Measurements from ENCODE around the gene GUCY2D. TPM values are rescaled to one million over a fixed set of nuclear protein-coding genes. Genes with fewer than 3 reads are reported as not detected.
"Not testable (repeated sequence)": the region's sequence is repeated elsewhere in the genome, so short reads cannot be mapped to it uniquely, and the experiment has no call there.

GUCY2D gene
- total RNA-seq, result not detected

DNA sequence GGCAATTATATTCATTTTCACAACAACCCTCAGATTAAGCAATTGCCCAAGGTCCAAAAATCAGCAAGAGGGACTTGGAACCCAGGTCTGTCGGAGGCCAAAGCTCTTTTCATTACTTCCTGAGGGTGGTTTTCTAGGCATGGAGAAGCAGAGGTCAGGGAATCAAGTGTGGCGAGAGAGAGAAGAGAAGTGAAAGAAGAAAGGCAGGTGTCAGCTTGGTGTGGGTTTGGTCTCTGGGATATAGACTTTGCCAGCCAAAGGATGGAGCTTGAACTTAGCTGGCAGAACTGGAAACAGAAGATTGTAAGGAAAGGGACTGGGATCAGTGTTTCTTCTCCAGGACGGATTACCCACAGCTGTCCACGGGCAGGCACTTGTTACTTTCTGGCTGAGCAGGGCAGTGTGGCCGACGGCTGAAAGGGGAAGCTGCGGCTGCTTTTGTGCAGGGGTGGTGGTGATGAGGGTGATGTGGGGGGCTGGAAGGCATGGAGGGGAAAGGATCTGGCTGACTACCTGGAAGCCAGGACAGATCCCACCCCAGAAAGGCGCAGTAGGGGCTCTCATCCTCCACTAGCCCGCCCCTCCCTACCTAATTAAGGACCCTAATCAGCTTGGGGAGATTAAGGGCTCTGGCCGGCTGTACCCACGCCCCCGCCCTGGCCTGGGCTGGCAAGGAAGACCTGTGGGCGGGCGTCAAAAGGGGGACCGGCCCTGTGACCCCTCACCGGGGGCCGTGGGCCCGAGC is at the start of gene GUCY2D:
Gene GUCY2D, plus strand, starts transcription at position 640 of the 745 bp plus-strand sequence. CDS start 433 bp downstream, outside the sequence.
- POLR2A ChIA-PET, result interaction anchor here (0.7 to 1.2 kb wide), 4 partner anchors 12 to 69 kb away, joined by 3 read pairs; no protein-coding TSS in a partner anchor
- H3K4me3 Mint-ChIP-seq, result peak within 1 kb of the TSS; percentile 2
- TF ChIP-seq, protein P1, sequence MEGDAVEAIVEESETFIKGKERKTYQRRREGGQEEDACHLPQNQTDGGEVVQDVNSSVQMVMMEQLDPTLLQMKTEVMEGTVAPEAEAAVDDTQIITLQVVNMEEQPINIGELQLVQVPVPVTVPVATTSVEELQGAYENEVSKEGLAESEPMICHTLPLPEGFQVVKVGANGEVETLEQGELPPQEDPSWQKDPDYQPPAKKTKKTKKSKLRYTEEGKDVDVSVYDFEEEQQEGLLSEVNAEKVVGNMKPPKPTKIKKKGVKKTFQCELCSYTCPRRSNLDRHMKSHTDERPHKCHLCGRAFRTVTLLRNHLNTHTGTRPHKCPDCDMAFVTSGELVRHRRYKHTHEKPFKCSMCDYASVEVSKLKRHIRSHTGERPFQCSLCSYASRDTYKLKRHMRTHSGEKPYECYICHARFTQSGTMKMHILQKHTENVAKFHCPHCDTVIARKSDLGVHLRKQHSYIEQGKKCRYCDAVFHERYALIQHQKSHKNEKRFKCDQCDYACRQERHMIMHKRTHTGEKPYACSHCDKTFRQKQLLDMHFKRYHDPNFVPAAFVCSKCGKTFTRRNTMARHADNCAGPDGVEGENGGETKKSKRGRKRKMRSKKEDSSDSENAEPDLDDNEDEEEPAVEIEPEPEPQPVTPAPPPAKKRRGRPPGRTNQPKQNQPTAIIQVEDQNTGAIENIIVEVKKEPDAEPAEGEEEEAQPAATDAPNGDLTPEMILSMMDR (IDR thresholded peaks at IDR 0.05), result no peak
- no peaks in the 10 kb centered on the region for H3K9me3 Mint-ChIP-seq
- H3K27ac Mint-ChIP-seq, result no peak within 1 kb of the TSS
- intact Hi-C loops (cut with micrococcal nuclease), result no loop called here
- no peak for ATAC-seq
- H3K27me3 Mint-ChIP-seq, result peaks cover 39% of the 10 kb centered on the region
- H3K4me1 Mint-ChIP-seq (ENCODE audit: low read depth), result peaks cover 8% of the 10 kb centered on the region
- CTCF ChIA-PET, result interaction anchor here (0.7 to 2.1 kb wide), 13 partner anchors 8 to 258 kb away, joined by 3 to 22 read pairs (median 3); no protein-coding TSS in a partner anchor
- DNase-seq, result no peak
- no peaks in the 10 kb centered on the region for H3K36me3 Mint-ChIP-seq (ENCODE audit: low read depth)

DNA sequence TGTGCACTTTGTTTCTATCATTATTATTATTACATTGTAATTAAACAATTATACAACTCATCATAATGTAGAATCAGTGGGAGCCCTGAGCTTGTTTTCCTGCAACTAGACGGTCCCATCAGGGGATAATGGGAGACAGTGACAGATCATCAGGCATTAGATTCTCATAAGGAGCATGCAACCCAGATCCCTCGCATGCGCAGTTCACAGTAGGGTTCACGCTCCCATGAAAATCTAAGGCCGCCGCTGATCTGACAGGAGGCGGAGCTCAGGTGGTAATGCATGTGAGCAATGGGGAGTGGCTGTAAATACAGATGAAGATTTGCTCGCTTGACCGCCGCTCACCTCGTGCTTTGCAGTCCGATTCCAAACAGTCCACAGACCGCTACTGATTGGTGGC is 49.1 kb upstream of the GUCY2D start:
- ATAC-seq; POLR2A ChIA-PET; H3K27me3 Mint-ChIP-seq; H3K4me3 Mint-ChIP-seq; H3K27ac Mint-ChIP-seq; intact Hi-C loops (cut with micrococcal nuclease); H3K9me3 Mint-ChIP-seq; DNase-seq: not testable (repeated sequence)
- CTCF ChIA-PET, result interaction anchor here (1.1 to 1.7 kb wide), 4 partner anchors 37 to 120 kb away, joined by 3 to 7 read pairs (median 4); no protein-coding TSS in a partner anchor
- peaks cover 29% of the 10 kb centered on the region for H3K4me1 Mint-ChIP-seq (ENCODE audit: low read depth)
- peaks cover 24% of the 10 kb centered on the region for H3K36me3 Mint-ChIP-seq (ENCODE audit: low read depth)

DNA sequence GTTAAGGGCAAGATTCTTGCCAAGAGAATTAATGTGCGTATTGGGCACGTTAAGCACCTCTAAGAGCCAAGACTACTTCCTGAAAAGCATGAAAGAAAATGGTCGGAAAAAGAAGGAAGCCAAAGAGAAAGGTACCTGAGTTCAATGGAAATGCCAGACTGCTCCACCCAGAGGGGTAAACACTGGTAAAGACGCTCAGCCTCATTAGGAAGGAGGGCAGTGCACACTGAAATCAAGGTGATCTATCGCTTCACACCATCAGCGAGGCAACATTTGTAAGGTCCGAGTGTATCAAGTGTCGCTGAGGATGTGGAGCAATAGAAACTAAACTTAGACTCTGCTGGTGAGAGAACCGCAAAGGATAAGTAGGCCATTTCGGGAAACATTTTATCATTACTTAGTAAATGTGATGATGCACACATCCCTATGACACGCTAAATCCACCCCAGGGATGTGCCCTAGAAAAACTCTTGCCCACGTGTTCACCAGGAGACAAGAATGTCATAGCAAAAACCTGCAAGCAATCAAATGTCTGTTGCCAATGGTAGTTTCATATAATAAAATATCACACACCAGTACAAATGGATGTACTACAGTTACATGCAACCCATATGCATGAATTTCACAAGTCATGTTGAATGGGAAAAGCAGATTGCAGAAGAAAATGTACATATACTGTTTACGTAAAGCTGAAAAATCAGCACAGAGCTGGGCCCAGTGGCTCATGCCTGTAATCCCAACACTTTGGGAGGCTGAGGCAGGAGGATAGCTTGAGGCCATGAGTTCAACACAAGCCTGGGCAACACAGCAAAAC is 46.8 kb upstream of the GUCY2D start:
- ChIA-PET CTCF (interaction anchor here (0.8 to 1.8 kb wide), 4 partner anchors 16 to 155 kb away, joined by 3 to 4 read pairs (median 4); no protein-coding TSS in a partner anchor), POLR2A (interaction anchor here (0.8 to 1.0 kb wide), 2 partner anchors 11 to 47 kb away, joined by 3 read pairs; no protein-coding TSS in a partner anchor)
- no peak overlapping the region for H3K4me3 Mint-ChIP-seq
- intact Hi-C loops (cut with micrococcal nuclease), result no loop called here
- H3K4me1 Mint-ChIP-seq (ENCODE audit: low read depth), result peaks cover 21% of the 10 kb centered on the region
- H3K27me3 Mint-ChIP-seq, result peaks cover 1% of the 10 kb centered on the region
- no peaks in the 10 kb centered on the region for H3K9me3 Mint-ChIP-seq
- DNase-seq (no peak), ATAC-seq (no peak)
- no peak overlapping the region for H3K27ac Mint-ChIP-seq
- H3K36me3 Mint-ChIP-seq (ENCODE audit: low read depth), result peaks cover 2% of the 10 kb centered on the region
- TF ChIP-seq, protein P1 (IDR thresholded peaks at IDR 0.05), result no peak

DNA sequence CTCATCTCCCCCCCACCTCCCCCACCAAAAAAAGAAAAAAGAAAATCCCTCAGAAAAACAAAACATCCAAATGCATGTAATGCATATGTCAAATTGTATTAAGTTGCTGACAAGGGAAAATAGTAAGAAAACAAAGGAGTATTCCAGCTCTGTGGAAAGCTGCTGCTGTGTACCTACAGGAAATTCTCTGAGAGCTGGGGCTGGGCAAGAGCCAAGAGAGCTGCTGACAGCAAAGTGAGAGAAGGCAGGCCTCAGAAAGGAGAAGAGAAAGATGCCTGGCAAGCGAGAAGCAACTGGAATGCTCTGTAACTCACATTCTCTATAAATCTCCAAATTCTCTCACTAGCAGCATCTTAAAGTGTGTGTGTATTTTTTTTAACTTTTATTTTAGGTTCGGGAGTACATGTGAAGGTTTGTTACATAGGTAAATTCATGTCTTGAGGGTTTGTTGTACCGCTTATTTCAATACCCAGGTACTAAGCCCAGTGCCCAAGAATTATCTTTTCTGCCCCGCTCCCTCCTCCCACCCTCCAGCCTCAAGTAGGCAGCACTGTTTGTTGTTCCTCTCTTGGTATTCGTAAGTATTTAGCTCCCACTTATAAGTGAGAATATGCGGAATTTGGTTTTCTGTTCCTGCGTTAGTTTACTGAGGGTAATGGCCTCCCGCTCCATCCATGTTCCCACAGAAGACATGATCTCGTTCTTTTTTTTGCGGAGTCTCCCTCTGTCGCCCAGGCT is 46.0 kb upstream of the GUCY2D start:
- DNase-seq (no peak), ATAC-seq (no peak)
- CTCF ChIA-PET, result interaction anchor here (0.7 to 1.8 kb wide), 6 partner anchors 12 to 155 kb away, joined by 3 to 4 read pairs (median 3); no protein-coding TSS in a partner anchor
- TF ChIP-seq, protein P1 (IDR thresholded peaks at IDR 0.05), result no peak
- Mint-ChIP-seq H3K36me3 (ENCODE audit: low read depth) (peaks cover under 1% of the 10 kb centered on the region), H3K4me1 (ENCODE audit: low read depth) (peaks cover 14% of the 10 kb centered on the region), H3K4me3 (no peak overlapping the region), H3K27ac (no peak overlapping the region), H3K27me3 (peaks cover 3% of the 10 kb centered on the region), H3K9me3 (no peaks in the 10 kb centered on the region)
- POLR2A ChIA-PET, result no interaction called here
- intact Hi-C loops (cut with micrococcal nuclease), result no loop called here

All from activated CD8-positive, alpha-beta T cell treated with anti-CD3 and anti-CD28 coated beads for 36 hours (primary cell).